Liver (tissue), 9 donors: Measurements from ENCODE around the gene NXPE3. TPM values are rescaled to one million over a fixed set of nuclear protein-coding genes. Genes with fewer than 3 reads are reported as not detected.

Source experiments
- DNase-seq: peaks from one replicate; pipeline ENCODE4 v3.0.0-alpha.2; 2017; ENCODE audit warnings: low spot score
- H3K27ac ChIP-seq, 2 donors: one replicate each; pipeline ENCODE4 v1.7.0; 2013; ENCODE audit warnings: inconsistent platforms in 2 of 2, low read length in 2 of 2, control low read depth in 1 of 2, low read depth in 1 of 2, mild to moderate bottlenecking in 1 of 2
- H3K27me3 ChIP-seq, 4 donors: one replicate each; pipeline versions ENCODE4 v1.6.1 to v1.7.0; 2013; ENCODE audit warnings: low read length in 3 of 4, inconsistent platforms in 1 of 4, mild to moderate bottlenecking in 1 of 4, moderate library complexity in 1 of 4; ENCODE audit not compliant: control insufficient read depth in 4 of 4, insufficient read depth in 4 of 4
- H3K36me3 ChIP-seq, 4 donors: one replicate each; pipeline versions ENCODE4 v1.6.1 to v1.7.0; 2013; ENCODE audit warnings: low read length in 3 of 4, mild to moderate bottlenecking in 3 of 4, low read depth in 1 of 4, moderate library complexity in 1 of 4; ENCODE audit not compliant: control insufficient read depth in 4 of 4, insufficient read depth in 3 of 4
- H3K4me1 ChIP-seq, 4 donors: one replicate each; pipeline versions ENCODE4 v1.6.1 to v1.7.0; 2013; ENCODE audit warnings: low read length in 3 of 4, mild to moderate bottlenecking in 3 of 4, moderate library complexity in 1 of 4; ENCODE audit not compliant: control insufficient read depth in 4 of 4, insufficient read depth in 4 of 4
- H3K4me3 ChIP-seq, 3 donors: one replicate each; pipeline versions ENCODE4 v1.6.1 to v1.7.0; 2013; ENCODE audit warnings: low read length in 3 of 3, control low read depth in 1 of 3, low read depth in 1 of 3, mild to moderate bottlenecking in 1 of 3
- H3K9ac ChIP-seq, 2 donors: one replicate each; pipeline ENCODE4 v1.7.0; 2013; ENCODE audit warnings: low read length in 2 of 2, mild to moderate bottlenecking in 2 of 2, moderate library complexity in 2 of 2, control low read depth in 1 of 2, low read depth in 1 of 2
- H3K9me3 ChIP-seq, 4 donors: one replicate each; pipeline versions ENCODE4 v1.6.1 to v1.7.0; 2013; ENCODE audit warnings: low read length in 3 of 4; ENCODE audit not compliant: control insufficient read depth in 4 of 4
- ATF3 ChIP-seq: IDR thresholded peaks from 2 replicates; pipeline ENCODE4 v1.6.1; 2016; ENCODE audit warnings: antibody characterized with exemption
- CTCF ChIP-seq: fragments of 150-350 bp; IDR thresholded peaks from 2 replicates; pipeline ENCODE4 v1.5.1; 2017; ENCODE audit warnings: improper control_type of control experiment, low read depth, low read length; ENCODE audit not compliant: missing input control
- EGR1 ChIP-seq, 2 donors: IDR thresholded peaks; 2 replicates each; pipeline ENCODE4 v1.6.1; 2016 to 2018; ENCODE audit warnings: antibody characterized with exemption in 2 of 2, low read depth in 2 of 2
- FOXA1 ChIP-seq: IDR thresholded peaks from 2 replicates; pipeline ENCODE4 v1.6.1; 2016; ENCODE audit warnings: antibody characterized with exemption
- FOXA2 ChIP-seq: IDR thresholded peaks from 2 replicates; pipeline ENCODE4 v1.6.1; 2016; ENCODE audit warnings: antibody characterized with exemption
- GABPA ChIP-seq, 2 donors: IDR thresholded peaks in 1 of 2; conservative IDR thresholded peaks in 1 of 2; 2 replicates each; pipeline ENCODE4 v1.6.1; 2016; ENCODE audit warnings: antibody characterized with exemption in 2 of 2, mild to moderate bottlenecking in 1 of 2, moderate library complexity in 1 of 2
- HNF4A ChIP-seq, 2 donors: conservative IDR thresholded peaks; 2 replicates each; pipeline ENCODE4 v1.6.1; 2016; ENCODE audit warnings: antibody characterized with exemption in 2 of 2, mild to moderate bottlenecking in 2 of 2
- HNF4G ChIP-seq: IDR thresholded peaks from 2 replicates; pipeline ENCODE4 v1.6.1; 2016; ENCODE audit warnings: antibody characterized with exemption
- JUND ChIP-seq, 2 donors: IDR thresholded peaks; 2 replicates each; pipeline ENCODE4 v1.6.1; 2016; ENCODE audit warnings: antibody characterized with exemption in 2 of 2
- MAX ChIP-seq: IDR thresholded peaks from 2 replicates; pipeline ENCODE4 v1.6.1; 2016; ENCODE audit warnings: antibody characterized with exemption
- NR2F2 ChIP-seq: IDR thresholded peaks from 2 replicates; pipeline ENCODE4 v1.6.1; 2016; ENCODE audit warnings: antibody characterized with exemption
- RAD21 ChIP-seq, 2 donors: IDR thresholded peaks; 2 replicates each; pipeline ENCODE4 v1.6.1; 2016; ENCODE audit warnings: antibody characterized with exemption in 2 of 2, mild to moderate bottlenecking in 2 of 2
- REST ChIP-seq: IDR thresholded peaks from 2 replicates; pipeline ENCODE4 v1.6.1; 2016; ENCODE audit warnings: antibody characterized with exemption, mild to moderate bottlenecking
- RXRA ChIP-seq, 2 donors: IDR thresholded peaks; 2 replicates each; pipeline ENCODE4 v1.6.1; 2017 to 2018; ENCODE audit warnings: antibody characterized with exemption in 2 of 2, mild to moderate bottlenecking in 1 of 2
- SP1 ChIP-seq: IDR thresholded peaks from 2 replicates; pipeline ENCODE4 v1.6.1; 2018; ENCODE audit warnings: antibody characterized with exemption, mild to moderate bottlenecking
- TAF1 ChIP-seq: conservative IDR thresholded peaks from 2 replicates; pipeline ENCODE4 v1.6.1; 2016; ENCODE audit warnings: antibody characterized with exemption, mild to moderate bottlenecking
- YY1 ChIP-seq: IDR thresholded peaks from 2 replicates; pipeline ENCODE4 v1.6.1; 2016; ENCODE audit warnings: antibody characterized with exemption, mild to moderate bottlenecking
- ZBTB33 ChIP-seq: IDR thresholded peaks from 2 replicates; pipeline ENCODE4 v1.6.1; 2016; ENCODE audit warnings: antibody characterized with exemption
- WGBS: extraction: QIAGEN DNeasy Blood & Tissue Kit; methylation state at CpG from one replicate; pipeline ENCODE4 v1.1.7; 2013; 5-methylcytosine and 5-hydroxymethylcytosine counted together
- polyA plus RNA-seq, 2 donors: library from polyadenylated mRNA; stranded (reverse) in 1 of 2; unstranded in 1 of 2; fragments of 200-250 nt in 1 of 2; fragments of >200 nt in 1 of 2; fragmentation: Nextera tagmentation in 1 of 2; extraction: Ambion mirVana in 1 of 2; gene quantifications; one replicate each; pipeline versions ENCODE4 v1.2.1 to v1.2.3, GENCODE V29; 2013 to 2015
- total RNA-seq, 2 donors: library from RNA; depleted of rRNA; stranded (reverse); fragments of >200 nt; gene quantifications; one replicate each; pipeline ENCODE4 v1.2.3, GENCODE V29; 2014
- donor health status: healthy.
- donor health status: healthy.
- donor health status: healthy.
- donor health status: healthy.
- donor health status: healthy.

NXPE3 gene
- total and polyA plus RNA-seq, 4 donors: 1.1 to 2.7 (median 1.7) TPM

- TF ChIP-seq FOXA1 (no peak), ZBTB33 (no peak), RAD21 (IDR thresholded peaks at IDR 0.05) (no peak)
Observed at GRCh38 chr3:101825904-101826445, 47.0 kb downstream of the NXPE3 start (continued).

- Histone ChIP-seq H3K4me1 (peaks cover 0 to 22% (median 10%) of the 10 kb centered on the region in 4 donors), H3K36me3 (no peaks in the 10 kb centered on the region), H3K9ac (peak overlapping the region; percentile 96 to 98), H3K27me3 (no peaks in the 10 kb centered on the region), H3K27ac (peak overlapping the region; percentile 93 to 96), H3K9me3 (no peaks in the 10 kb centered on the region), H3K4me3 (peak overlapping the region; percentile 56 to 68 (median 67))
- DNase-seq: peak; percentile 59
- TF ChIP-seq MAX: no peak
- TF ChIP-seq YY1: peak; percentile 74
- TF ChIP-seq HNF4G: no peak
- peak; percentile 43 to 44 for TF ChIP-seq EGR1 (IDR thresholded peaks at IDR 0.05; ENCODE audit: low read depth in 2 of 2)
- TF ChIP-seq ZBTB33: no peak
- TF ChIP-seq REST: peak; percentile 59
- peak; percentile 63 for TF ChIP-seq SP1
- no peak for TF ChIP-seq CTCF
- no peak for TF ChIP-seq FOXA1
- no peak for TF ChIP-seq GABPA (IDR thresholded peaks at IDR 0.05 in 1 of 2, conservative IDR thresholded peaks at IDR 0.05 in 1 of 2)
- TF ChIP-seq HNF4A (conservative IDR thresholded peaks at IDR 0.05): peak in 1 of 2 donors; percentile 36
- peak in 1 of 2 donors; percentile 6 for TF ChIP-seq JUND (IDR thresholded peaks at IDR 0.05)
- peak; percentile 44 to 50 for TF ChIP-seq RXRA (IDR thresholded peaks at IDR 0.05)
- peak; percentile 82 for TF ChIP-seq TAF1
- TF ChIP-seq ATF3: no peak
- TF ChIP-seq FOXA2: no peak
- peak; percentile 57 for TF ChIP-seq NR2F2
- TF ChIP-seq RAD21 (IDR thresholded peaks at IDR 0.05): peak in 1 of 2 donors; percentile 41
- WGBS: 1% methylated on average over 30 of the region's 30 CpGs
Observed at GRCh38 chr3:101827211-101828174, 48.5 kb downstream of the NXPE3 start.
